Measurements from ENCODE around the gene ZNF556. TPM values are rescaled to one million over a fixed set of nuclear protein-coding genes. Genes with fewer than 3 reads are reported as not detected.

Gene ZNF556
- polyA plus RNA-seq, 2 of the 4 experiments (the other 2 are of a cell fraction), result not detected

DNA sequence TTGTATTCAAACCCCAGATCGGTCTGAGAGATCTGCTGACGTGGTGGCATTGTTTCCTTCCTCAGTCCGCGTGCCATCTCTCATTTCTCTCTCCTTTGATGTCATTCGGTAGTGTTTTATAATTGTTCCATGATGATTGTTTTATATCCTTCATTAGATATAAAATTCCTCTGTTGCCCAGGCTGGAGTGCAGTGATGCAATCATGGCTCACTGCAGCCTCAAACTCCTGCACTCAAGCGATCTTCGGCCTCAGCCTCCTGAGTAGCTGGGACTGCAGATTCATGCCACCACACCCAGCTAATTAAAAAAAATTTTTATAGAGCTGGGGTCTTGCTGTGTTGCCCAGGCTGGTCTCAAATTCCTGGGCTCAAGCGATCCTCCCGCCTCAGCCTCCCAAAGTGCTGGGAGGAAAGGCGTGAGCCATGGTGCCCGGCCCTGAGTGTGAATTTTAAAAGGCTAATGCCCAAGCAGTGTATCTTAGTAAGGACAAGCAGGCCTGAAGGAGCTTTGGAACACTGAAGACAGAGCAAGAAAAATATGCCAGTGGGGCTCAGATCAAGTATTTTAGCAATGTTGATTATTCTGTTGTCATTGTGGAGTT lies 38.9 kb downstream of the ZNF556 start:
- no peak for FAIRE-seq
- Histone ChIP-seq H3K4me3 (no peak overlapping the region), H3K4me1 (no peaks in the 10 kb centered on the region), H3K9me3 (peaks cover 7% of the 10 kb centered on the region; the same call in 2 of the 3 replicates), H3K27ac (no peak overlapping the region), H3K4me2 (no peak overlapping the region)
- ChIA-PET CTCF (interaction anchor here (1.5 kb wide), 1 partner anchor 19 kb away, joined by 3 read pairs; no protein-coding TSS in a partner anchor), POLR2A (no interaction called here)
- DNase-seq (ENCODE audit: low read depth in 1 of 2, low spot score in 1 of 2), result no peak
- TF ChIP-seq CBX2 (IDR thresholded peaks at IDR 0.05; ENCODE audit: borderline replicate concordance, low read depth) (no peak), RCOR1 (IDR thresholded peaks at IDR 0.05; ENCODE audit: low read depth, low read length) (no peak), CHD2 (IDR thresholded peaks at IDR 0.05; ENCODE audit: low read length, partially characterized antibody) (no peak)
- WGBS (ENCODE audit: missing lambda C conversion rate), result 93% methylated on average over 11 of the region's 11 CpGs
- ATAC-seq, result no peak

DNA sequence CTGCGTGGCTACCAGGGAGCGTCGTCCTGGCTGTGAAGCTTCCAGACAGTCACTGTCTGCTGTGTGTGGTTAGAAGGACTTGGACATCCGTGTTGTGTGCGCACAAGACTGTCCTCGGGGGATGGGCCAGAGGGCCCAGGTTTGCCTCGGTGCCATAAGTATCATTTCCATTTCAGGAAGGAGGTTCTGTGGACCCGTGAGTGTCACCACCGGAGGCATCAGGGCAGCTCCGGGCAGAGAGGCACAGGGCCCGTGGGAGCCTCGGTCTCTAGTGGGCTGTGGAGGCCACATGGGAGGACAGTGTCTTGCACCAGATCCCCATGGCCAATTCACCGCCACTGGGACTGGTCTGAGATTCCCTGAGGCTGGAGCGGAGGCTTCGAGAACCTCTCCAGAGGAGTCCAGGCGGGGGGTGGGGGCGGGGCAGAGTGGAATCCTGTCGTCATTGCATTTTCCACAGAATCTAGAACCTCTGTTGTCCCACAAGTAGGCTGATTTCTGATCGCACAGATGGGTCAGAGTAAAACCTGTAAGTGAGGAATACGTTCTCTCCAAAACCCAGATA lies 39.6 kb downstream of the ZNF556 start:
- Histone ChIP-seq H3K4me2 (no peak overlapping the region), H3K4me3 (no peak overlapping the region), H3K9me3 (peaks cover 14% of the 10 kb centered on the region; the same call in 2 of the 3 replicates), H3K4me1 (no peaks in the 10 kb centered on the region), H3K27ac (no peak overlapping the region)
- FAIRE-seq (no peak), ATAC-seq (no peak), DNase-seq (ENCODE audit: low read depth in 1 of 2, low spot score in 1 of 2) (no peak)
- POLR2A ChIA-PET, result no interaction called here
- WGBS (ENCODE audit: missing lambda C conversion rate), result 92% methylated on average over 7 of the region's 20 CpGs
- TF ChIP-seq ELK1 (IDR thresholded peaks at IDR 0.05; ENCODE audit: low read depth, low read length) (no peak), CEBPB (IDR thresholded peaks at IDR 0.05) (no peak), TP53 (CRISPR knock-in tag; IDR thresholded peaks at IDR 0.05) (no peak), HOXB5 (CRISPR knock-in tag; IDR thresholded peaks at IDR 0.05) (no peak), SMC3 (IDR thresholded peaks at IDR 0.05) (no peak), ZFP36 (IDR thresholded peaks at IDR 0.05; ENCODE audit: borderline replicate concordance, partially characterized antibody) (no peak), JUN (IDR thresholded peaks at IDR 0.05) (no peak), BCL3 (IDR thresholded peaks at IDR 0.05) (no peak), POLR2A (IDR thresholded peaks at IDR 0.05; ENCODE audit: low read length) (no peak), POLR2AphosphoS2 (conservative IDR thresholded peaks at IDR 0.05; ENCODE audit: low read length) (no peak), HEYL (CRISPR knock-in tag; IDR thresholded peaks at IDR 0.05) (no peak)
- CTCF ChIA-PET, result interaction anchor here (0.5 to 1.5 kb wide), 2 partner anchors 17 to 20 kb away, joined by 3 read pairs; no protein-coding TSS in a partner anchor

- no peak overlapping the region for H3K27ac ChIP-seq
- peaks cover 48% of the 10 kb centered on the region for H3K9me3 ChIP-seq
- ChIA-PET CTCF (interaction anchor here (0.5 to 1.5 kb wide), 3 partner anchors 10 to 157 kb away, joined by 3 to 5 read pairs (median 3); no protein-coding TSS in a partner anchor), POLR2A (no interaction called here)
- ATAC-seq (no peak), FAIRE-seq (no peak), DNase-seq (ENCODE audit: low read depth in 1 of 2, low spot score in 1 of 2) (no peak)
- no peaks in the 10 kb centered on the region for H3K4me1 ChIP-seq
- no peak for TF ChIP-seq BHLHE40 (IDR thresholded peaks at IDR 0.05; ENCODE audit: low read depth, low read length)
- TF ChIP-seq, protein P1, sequence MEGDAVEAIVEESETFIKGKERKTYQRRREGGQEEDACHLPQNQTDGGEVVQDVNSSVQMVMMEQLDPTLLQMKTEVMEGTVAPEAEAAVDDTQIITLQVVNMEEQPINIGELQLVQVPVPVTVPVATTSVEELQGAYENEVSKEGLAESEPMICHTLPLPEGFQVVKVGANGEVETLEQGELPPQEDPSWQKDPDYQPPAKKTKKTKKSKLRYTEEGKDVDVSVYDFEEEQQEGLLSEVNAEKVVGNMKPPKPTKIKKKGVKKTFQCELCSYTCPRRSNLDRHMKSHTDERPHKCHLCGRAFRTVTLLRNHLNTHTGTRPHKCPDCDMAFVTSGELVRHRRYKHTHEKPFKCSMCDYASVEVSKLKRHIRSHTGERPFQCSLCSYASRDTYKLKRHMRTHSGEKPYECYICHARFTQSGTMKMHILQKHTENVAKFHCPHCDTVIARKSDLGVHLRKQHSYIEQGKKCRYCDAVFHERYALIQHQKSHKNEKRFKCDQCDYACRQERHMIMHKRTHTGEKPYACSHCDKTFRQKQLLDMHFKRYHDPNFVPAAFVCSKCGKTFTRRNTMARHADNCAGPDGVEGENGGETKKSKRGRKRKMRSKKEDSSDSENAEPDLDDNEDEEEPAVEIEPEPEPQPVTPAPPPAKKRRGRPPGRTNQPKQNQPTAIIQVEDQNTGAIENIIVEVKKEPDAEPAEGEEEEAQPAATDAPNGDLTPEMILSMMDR (IDR thresholded peaks at IDR 0.05), result no peak
- TF ChIP-seq FOXS1 (CRISPR knock-in tag; IDR thresholded peaks at IDR 0.05), result no peak
- no peak overlapping the region for H3K4me3 ChIP-seq
- 93% methylated on average over 5 of the region's 5 CpGs for WGBS (ENCODE audit: missing lambda C conversion rate)
- no peak overlapping the region for H3K4me2 ChIP-seq
Observed at GRCh38 chr19:2912306-2912705, 45.2 kb downstream of the ZNF556 start.

All from A549 (cell line).